Hepatocyte (in vitro differentiated cells): Measurements from ENCODE around the gene COQ5. TPM values are rescaled to one million over a fixed set of nuclear protein-coding genes. Genes with fewer than 3 reads are reported as not detected.

ENCODE experiments used
- DNase-seq: peaks from one replicate; pipeline ENCODE4 v3.0.0-alpha.2; 2016; ENCODE audit warnings: low spot score
- H2AFZ ChIP-seq: fragments of 200-600 bp; sonication (generic); 2 replicates; pipeline ENCODE4 v1.6.0; 2016; ENCODE audit warnings: antibody characterized with exemption, mild to moderate bottlenecking
- H3K27ac ChIP-seq: fragments of 200-600 bp; sonication (generic); 2 replicates; pipeline ENCODE4 v1.5.1; 2016; ENCODE audit warnings: mild to moderate bottlenecking
- H3K27me3 ChIP-seq: fragments of 200-600 bp; sonication (generic); 2 replicates; pipeline ENCODE4 v1.6.1; 2016
- H3K36me3 ChIP-seq: fragments of 200-600 bp; sonication (generic); replicated peaks from 2 replicates; pipeline ENCODE4 v1.5.1; 2016; ENCODE audit warnings: low read depth; ENCODE audit not compliant: insufficient read depth
- H3K4me1 ChIP-seq: fragments of 200-600 bp; sonication (generic); 2 replicates; pipeline ENCODE4 v1.5.1; 2016; ENCODE audit warnings: mild to moderate bottlenecking, moderate library complexity; ENCODE audit not compliant: insufficient read depth
- H3K4me2 ChIP-seq: fragments of 200-600 bp; sonication (generic); 2 replicates; pipeline ENCODE4 v1.6.0; 2016
- H3K4me3 ChIP-seq: fragments of 200-600 bp; sonication (generic); 2 replicates; pipeline ENCODE4 v1.5.1; 2016; ENCODE audit warnings: mild to moderate bottlenecking
- H3K79me2 ChIP-seq: fragments of 200-600 bp; sonication (generic); 2 replicates; pipeline ENCODE4 v1.6.0; 2017; ENCODE audit warnings: mild to moderate bottlenecking
- H3K9me2 ChIP-seq: fragments of 200-600 bp; sonication (generic); replicated peaks from 2 replicates; pipeline ENCODE4 v1.6.0; 2017; ENCODE audit warnings: mild to moderate bottlenecking; ENCODE audit not compliant: insufficient read depth
- H3K9me3 ChIP-seq: fragments of 200-600 bp; sonication (generic); 2 replicates; pipeline ENCODE4 v1.5.1; 2016; ENCODE audit warnings: low read depth, mild to moderate bottlenecking
- H4K20me1 ChIP-seq: fragments of 200-600 bp; sonication (generic); 2 replicates; pipeline ENCODE4 v1.6.0; 2016; ENCODE audit warnings: mild to moderate bottlenecking; ENCODE audit not compliant: insufficient read depth, poor library complexity, severe bottlenecking
- CTCF ChIP-seq: fragments of 200-600 bp; sonication (generic); IDR thresholded peaks from 2 replicates; pipeline ENCODE4 v1.5.1; 2016; ENCODE audit warnings: antibody characterized with exemption, mild to moderate bottlenecking; ENCODE audit not compliant: poor library complexity
- EZH2 ChIP-seq: fragments of 200-600 bp; sonication (generic); IDR thresholded peaks from 2 replicates; pipeline ENCODE4 v1.6.1; 2016; ENCODE audit warnings: antibody characterized with exemption, mild to moderate bottlenecking, borderline replicate concordance
- EZH2phosphoT487 ChIP-seq: fragments of 200-600 bp; sonication (generic); IDR thresholded peaks from one replicate; pipeline ENCODE4 v1.6.1; 2018; ENCODE audit warnings: antibody characterized with exemption, mild to moderate bottlenecking, low read depth, moderate library complexity; ENCODE audit not compliant: unreplicated experiment, severe bottlenecking
- WGBS: methylation state at CpG from one replicate; pipeline ENCODE4 v1.1.6; 2016; ENCODE audit warnings: low lambda C conversion rate; ENCODE audit errors: missing lambda C conversion rate; 5-methylcytosine and 5-hydroxymethylcytosine counted together
- polyA plus RNA-seq: library from polyadenylated mRNA; unstranded; fragments of >200 nt; fragmentation: Nextera tagmentation; extraction: Ambion mirVana; gene quantifications from 2 replicates; pipeline ENCODE4 v1.2.1, GENCODE V29; 2016
- total RNA-seq: library from RNA; depleted of rRNA; stranded (reverse); fragments of >200 nt; gene quantifications from 2 replicates; pipeline ENCODE4 v1.2.3, GENCODE V29; 2014

COQ5 gene
- total and polyA plus RNA-seq, 2 experiments from 2014 or later: 37.0 to 40.7 TPM

GRCh38 chr12:120498870-120499515 is 30.0 kb downstream of the COQ5 start:
- H3K4me3 ChIP-seq: no peak overlapping the region
- peaks cover 19% of the 10 kb centered on the region for H4K20me1 ChIP-seq
- 92% methylated on average over 3 of the region's 3 CpGs for WGBS
- TF ChIP-seq EZH2: no peak
- no peak for TF ChIP-seq EZH2phosphoT487
- no peak for TF ChIP-seq CTCF
- peaks cover 46% of the 10 kb centered on the region for H3K79me2 ChIP-seq
- H3K27me3 ChIP-seq: no peaks in the 10 kb centered on the region
- peaks cover 14% of the 10 kb centered on the region for H3K4me1 ChIP-seq
- no peak overlapping the region for H3K4me2 ChIP-seq
- H3K36me3 ChIP-seq: no peaks in the 10 kb centered on the region
- no peak for DNase-seq
- no peak overlapping the region for H2AFZ ChIP-seq
- no peak overlapping the region for H3K27ac ChIP-seq
- H3K9me2 ChIP-seq: no peaks in the 10 kb centered on the region
- H3K9me3 ChIP-seq: no peaks in the 10 kb centered on the region

GRCh38 chr12:120497524-120498150 is 31.3 kb downstream of the COQ5 start:
- no peaks in the 10 kb centered on the region for H3K36me3 ChIP-seq
- H4K20me1 ChIP-seq: peaks cover 19% of the 10 kb centered on the region
- H3K4me3 ChIP-seq: peak overlapping the region; percentile 91
- H3K4me1 ChIP-seq: peaks cover 14% of the 10 kb centered on the region
- H3K79me2 ChIP-seq: peaks cover 53% of the 10 kb centered on the region
- H3K9me3 ChIP-seq: no peaks in the 10 kb centered on the region
- WGBS: 41% methylated on average over 9 of the region's 9 CpGs
- peak overlapping the region; percentile 94 for H3K4me2 ChIP-seq
- no peak overlapping the region for H2AFZ ChIP-seq
- no peaks in the 10 kb centered on the region for H3K27me3 ChIP-seq
- no peak overlapping the region for H3K27ac ChIP-seq
- TF ChIP-seq EZH2phosphoT487: no peak
- no peak for TF ChIP-seq EZH2
- TF ChIP-seq CTCF: no peak
- no peaks in the 10 kb centered on the region for H3K9me2 ChIP-seq
- no peak for DNase-seq

GRCh38 chr12:120496413-120497340 is 32.3 kb downstream of the COQ5 start:
- Histone ChIP-seq H3K79me2 (peaks cover 56% of the 10 kb centered on the region), H3K4me3 (peak overlapping the region; percentile 91), H3K9me3 (no peaks in the 10 kb centered on the region), H3K27me3 (no peaks in the 10 kb centered on the region), H3K9me2 (no peaks in the 10 kb centered on the region), H4K20me1 (peaks cover 19% of the 10 kb centered on the region), H3K27ac (peak overlapping the region; percentile 58), H2AFZ (peak overlapping the region; percentile 43), H3K4me2 (peak overlapping the region; percentile 94), H3K4me1 (peaks cover 14% of the 10 kb centered on the region), H3K36me3 (no peaks in the 10 kb centered on the region)
- 1% methylated on average over 45 of the region's 47 CpGs for WGBS
- TF ChIP-seq EZH2phosphoT487: no peak
- TF ChIP-seq CTCF: peak; percentile 22
- peak; percentile 76 for DNase-seq
